HG03460 (cell line): ENCODE results near the gene MROH7.

Source experiments
- ATAC-seq: cut with Tn5 transposase; IDR thresholded peaks from one replicate; pipeline ENCODE4 v1.9.1; 2021; ENCODE audit not compliant: unreplicated experiment

MROH7 gene

GRCh38 chr1:54728027-54728426 is 86.4 kb downstream of the MROH7 start:
- no peak for ATAC-seq

DNA sequence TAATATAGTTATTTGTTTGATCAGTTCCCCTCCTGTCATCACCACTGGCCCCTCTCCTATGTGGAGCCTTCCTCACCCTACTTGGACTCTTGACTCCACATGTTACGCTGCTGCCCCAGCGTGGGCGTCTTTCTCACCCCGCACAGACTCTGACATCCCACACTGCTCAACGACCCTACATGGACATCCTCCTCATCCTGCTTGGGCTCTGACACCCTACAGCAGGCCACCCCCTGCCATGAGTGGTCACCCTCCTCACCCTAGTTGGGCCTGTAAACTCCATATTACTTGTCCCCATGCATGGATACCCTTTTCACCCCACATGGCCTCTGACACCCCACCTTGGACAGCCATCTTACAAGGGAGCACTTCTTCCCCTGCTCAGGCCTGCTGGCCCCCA is 95.1 kb downstream of the MROH7 start:
- no peak for ATAC-seq

GRCh38 chr1:54738244-54738643 is 96.7 kb downstream of the MROH7 start:
- ATAC-seq: no peak

DNA sequence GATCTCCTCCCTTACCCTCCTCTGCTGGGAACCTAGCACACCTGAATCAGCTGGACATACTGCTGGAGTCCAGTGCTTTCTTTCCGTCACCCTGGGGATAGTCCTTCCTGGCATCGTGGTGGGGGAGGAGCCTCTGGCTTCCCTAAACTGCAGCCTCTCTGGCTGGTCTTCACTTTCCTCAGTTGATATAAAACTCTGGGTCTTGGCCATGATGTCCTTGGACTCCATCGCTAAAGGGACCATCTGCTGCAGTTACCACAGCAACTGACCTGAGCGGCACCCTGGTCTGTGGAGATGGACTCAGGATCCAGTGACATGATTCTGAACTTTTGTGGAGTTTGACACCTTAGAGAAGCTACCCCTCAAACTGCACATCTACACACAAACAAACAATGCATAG is 99.9 kb downstream of the MROH7 start:
- ATAC-seq: no peak

DNA sequence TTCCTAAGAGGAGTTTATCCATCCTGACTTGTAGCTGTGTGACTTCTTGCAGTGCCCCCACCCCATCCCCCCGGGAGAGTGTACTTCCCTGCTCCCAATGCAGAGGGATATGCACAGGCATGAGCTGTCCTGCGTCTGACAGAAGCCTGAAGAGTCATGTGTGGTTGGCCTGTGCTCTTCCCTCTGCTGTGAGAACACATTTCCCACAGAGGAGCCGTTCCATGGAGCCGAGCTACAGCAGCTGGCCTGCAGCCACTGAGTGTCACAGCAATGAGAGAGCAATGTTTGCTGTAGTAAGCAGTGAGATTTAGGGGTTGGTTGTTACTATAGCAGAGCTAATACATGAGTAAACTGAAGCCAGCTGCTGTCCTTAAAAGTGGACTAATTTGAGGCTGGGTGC is 100.7 kb downstream of the MROH7 start:
- ATAC-seq: no peak

DNA sequence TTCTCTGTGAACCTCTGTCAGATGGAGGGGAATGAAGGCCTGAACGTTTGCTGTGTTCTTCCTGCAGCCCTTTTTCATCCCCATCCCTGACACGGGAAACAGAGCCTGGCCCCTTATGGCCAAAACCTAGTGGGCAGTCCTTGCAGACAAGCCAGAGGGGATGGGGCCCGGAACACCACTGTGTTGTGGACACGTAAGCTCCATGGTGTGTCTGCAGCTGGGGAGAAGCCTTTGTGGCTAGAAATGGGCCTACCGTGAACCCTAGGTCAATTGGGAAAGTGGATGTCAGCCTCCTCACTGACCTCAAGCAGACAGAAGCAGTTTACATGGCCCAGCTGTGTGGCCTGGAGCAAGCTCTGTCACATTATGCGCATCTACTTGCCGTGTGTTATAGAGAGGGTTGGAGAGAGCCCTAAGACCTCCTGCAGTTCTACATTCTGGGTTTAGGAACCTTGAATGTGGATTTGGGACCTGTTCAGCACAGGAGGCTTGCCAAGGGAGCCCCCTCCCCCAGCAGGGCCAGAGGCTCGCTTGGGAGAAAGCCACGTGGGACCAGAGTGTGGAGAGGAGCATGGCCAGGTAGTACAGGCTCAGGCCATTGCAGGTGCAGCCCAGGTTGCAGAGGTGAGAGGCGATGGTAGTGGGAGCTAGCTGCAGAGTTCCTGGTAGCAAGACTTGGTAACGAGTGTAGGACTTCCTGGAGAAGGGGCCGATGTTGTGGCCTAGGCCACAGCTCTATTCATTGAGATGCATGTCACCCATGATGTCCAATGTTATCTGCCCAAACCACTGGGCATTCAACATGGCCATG is 102.0 kb downstream of the MROH7 start:
- ATAC-seq: no peak

- no peak for ATAC-seq
Observed at GRCh38 chr1:54744696-54745095, 103.1 kb downstream of the MROH7 start.

DNA sequence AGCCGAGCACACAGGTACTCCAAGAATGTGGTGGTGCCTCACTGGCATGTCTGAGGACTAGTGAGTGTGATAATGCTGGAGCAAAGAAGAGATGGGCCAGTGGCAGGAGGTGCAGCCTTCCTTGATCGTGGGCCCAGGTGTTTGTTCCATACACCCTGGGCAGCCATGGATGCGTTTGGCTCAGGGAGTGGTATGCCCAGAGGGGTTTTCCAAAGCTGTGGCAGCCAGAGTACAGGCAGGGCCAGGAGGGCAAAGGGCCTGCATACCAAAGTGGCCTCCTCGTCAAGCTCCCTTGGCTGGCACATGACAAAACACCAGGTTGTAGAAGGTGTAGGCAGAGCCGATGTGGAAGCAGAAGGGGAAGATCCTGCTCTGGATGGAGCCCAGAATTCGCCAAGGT is 103.7 kb downstream of the MROH7 start:
- no peak for ATAC-seq

DNA sequence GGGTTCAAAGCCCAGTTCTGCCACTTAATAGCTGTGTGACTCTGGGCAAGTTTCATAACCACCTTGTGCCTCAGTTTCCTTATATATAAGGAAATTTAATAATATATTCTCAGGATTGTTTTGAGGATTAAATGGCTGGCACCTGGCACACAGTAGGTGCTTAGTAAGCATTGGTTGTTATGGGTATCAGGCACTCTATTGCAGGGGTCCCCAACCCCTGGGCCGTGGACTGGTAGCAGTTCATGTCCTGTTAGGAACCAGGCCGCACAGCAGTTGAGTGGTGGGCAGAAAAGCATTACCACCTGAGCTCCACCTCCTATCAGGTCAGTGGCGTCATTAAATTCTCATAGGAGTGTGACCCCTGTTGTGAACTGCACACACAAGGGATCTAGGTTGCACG is 104.3 kb downstream of the MROH7 start:
- ATAC-seq: no peak

DNA sequence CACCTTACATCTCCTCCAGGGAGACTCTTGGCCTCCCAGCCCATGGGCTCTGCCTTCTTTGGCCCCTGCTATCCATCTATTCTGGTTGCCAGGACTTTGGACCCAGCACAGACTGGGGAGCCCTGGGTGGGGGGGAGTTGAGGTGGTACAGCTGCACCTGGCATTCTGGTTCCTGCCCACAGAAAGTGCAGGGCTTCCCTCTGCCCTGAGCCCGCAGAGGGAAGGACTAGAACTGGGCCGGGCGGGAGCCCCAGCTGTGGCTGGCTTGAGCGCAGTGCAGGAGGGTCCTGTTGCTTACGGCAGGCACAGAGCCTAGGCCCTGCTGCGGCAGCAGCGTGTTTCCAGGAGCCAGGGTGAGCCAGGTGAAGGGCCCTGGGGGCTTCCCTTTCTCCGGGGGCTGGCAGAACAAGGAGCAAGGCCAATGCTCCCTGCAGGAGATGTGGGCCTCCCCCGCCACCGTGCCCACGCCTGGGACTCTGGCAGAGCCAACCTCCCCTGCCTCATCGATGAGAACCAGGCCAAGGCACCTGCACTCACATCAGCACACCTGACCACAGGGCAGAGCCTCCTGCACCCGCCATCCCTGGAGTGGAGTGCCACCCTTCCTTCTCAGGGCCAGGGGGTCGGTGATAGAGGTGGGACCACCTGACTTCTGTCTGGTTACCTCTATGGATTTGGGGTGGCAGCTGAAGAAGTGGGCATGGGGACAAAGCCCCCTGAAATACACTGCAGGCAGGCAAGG is 106.7 kb downstream of the MROH7 start:
- no peak for ATAC-seq

DNA sequence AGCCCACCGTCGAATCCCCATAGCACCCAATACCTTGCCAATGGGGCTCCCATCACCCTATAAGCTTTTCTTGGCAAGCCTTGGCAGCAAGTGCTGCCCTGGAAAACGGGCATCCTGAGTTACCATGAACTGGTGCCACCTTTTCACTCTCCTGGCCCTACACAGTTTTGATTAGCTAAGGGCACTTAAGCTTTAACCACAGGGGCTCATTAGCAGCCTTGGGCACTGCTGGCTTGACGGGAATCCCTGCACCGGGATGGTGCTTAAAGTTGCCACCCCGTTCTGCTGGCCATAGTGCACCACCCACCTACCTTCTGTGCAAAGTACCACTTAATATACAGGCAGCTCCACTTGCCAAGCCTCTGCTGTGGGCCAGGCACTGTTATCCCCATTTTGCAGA is 109.0 kb downstream of the MROH7 start:
- no peak for ATAC-seq

DNA sequence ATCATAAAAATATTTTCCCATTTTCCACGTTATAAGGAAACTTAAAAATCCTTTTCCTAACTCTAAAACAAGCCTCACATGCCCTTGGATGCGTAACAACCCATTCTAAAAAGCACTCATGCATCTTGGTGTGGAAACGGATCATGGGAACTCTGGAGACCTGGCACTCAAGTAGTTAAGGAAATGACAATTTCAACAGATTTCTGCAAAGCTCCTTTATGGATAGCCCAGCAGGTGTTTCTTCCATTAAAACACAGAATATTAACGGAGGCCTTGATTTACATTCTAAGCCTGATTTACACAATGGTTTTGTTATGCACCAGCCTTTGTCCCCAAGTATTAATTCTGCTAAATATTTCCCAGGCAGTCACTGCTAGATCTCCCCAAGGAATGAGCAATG is 109.8 kb downstream of the MROH7 start:
- ATAC-seq: no peak

DNA sequence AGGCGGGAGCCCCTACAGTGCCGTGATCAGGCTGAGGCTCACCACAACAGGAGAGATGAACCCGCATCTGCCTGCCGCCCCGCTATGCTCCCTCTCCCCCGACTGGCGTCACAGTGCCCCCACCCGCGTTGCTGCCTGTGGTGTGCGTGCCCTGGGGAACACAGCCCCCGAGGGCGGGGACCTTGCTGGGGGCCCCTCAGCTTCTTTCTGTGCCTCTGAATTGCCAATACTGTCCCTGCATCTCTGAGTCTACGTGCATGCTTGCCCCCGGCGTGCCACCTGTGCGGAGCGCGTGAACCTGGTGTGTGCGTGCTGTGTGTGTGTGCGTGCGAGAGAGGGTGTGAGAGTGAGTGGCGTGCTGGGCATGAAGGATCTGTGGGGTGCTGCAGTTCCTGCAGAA is 112.5 kb downstream of the MROH7 start:
- ATAC-seq: no peak

DNA sequence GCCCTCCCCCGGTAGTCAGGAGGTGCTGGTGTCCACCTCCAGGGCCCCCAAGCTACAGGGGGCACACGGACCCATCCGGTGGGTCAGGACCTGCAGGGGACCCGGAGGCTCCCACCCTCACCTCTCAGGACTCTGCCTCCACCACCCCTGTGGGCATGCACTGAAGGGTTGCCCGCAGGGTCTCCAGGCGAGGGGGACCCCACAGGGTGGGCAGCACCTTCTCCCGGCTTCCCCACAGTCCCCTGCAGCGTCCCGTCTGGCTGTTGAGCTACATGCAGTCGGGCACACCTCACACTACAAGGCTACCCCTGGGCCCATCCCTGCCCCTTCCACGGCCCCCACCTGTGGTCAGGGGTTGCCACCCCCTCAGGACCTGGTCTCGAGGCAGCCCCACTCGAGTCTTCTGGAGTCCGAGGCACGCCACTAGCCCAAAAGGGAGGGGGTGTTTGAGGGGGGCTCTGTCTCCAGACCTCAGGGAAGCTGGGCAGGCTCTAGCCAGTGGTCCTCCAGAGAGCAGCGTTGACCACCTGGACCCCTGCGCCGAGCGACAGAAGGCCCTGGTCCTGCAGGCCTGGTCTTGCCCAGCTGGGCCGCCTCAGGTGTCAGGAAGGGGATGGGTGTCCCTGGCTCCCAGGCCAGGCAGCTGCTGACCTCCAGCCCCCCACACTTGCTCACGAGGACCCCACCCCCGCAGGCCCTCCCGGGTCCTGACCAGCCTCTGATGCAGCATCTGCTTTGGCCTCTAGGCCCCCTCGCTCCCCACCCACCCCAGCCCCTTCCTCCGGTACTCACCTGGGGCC is 113.1 kb downstream of the MROH7 start:
- ATAC-seq: no peak

- no peak for ATAC-seq
Observed at GRCh38 chr1:54757833-54758232, 116.2 kb downstream of the MROH7 start.

- no peak for ATAC-seq
Observed at GRCh38 chr1:54758678-54759348, 117.2 kb downstream of the MROH7 start.
